Esophagus muscularis mucosa (tissue), 3 donors: ENCODE measurements around the gene RCAN1.

Source experiments
- CTCF ChIP-seq, 3 experiments: fragments of 200-600 bp in 2 of 3; fragments of 450-650 bp in 1 of 3; sonication (generic) in 2 of 3; IDR thresholded peaks; one replicate each; pipeline ENCODE4 v1.5.1; 2017 to 2019; ENCODE audit warnings: antibody characterized with exemption in 3 of 3, mild to moderate bottlenecking in 2 of 3, moderate library complexity in 1 of 3
- POLR2A ChIP-seq: fragments of 450-650 bp; IDR thresholded peaks from one replicate; pipeline ENCODE4 v1.6.1; 2017; ENCODE audit warnings: antibody characterized with exemption, moderate library complexity, mild to moderate bottlenecking, low read depth

GRCh38 chr21:34571994-34572393 lies 42.9 kb downstream of the RCAN1 start:
- TF ChIP-seq CTCF (IDR thresholded peaks at IDR 0.05) = no peak
- TF ChIP-seq POLR2A = no peak
